GM21423 (cell line): ENCODE data around the gene CLCN4.

Experiments
- ATAC-seq: cut with Tn5 transposase; IDR thresholded peaks from one replicate; pipeline ENCODE4 v1.9.1; 2021; ENCODE audit warnings: mild to moderate bottlenecking, moderate library complexity; ENCODE audit not compliant: unreplicated experiment

CLCN4 gene

GRCh38 chrX:10165580-10166247 is 8.9 kb downstream of the CLCN4 start:
- ATAC-seq = no peak

- no peak for ATAC-seq
Measured at GRCh38 chrX:10166248-10166716, 9.5 kb downstream of the CLCN4 start.

GRCh38 chrX:10166731-10167151 is 10.0 kb downstream of the CLCN4 start:
- no peak for ATAC-seq

- peak; percentile 80 for ATAC-seq
Measured at GRCh38 chrX:10167573-10167972, 10.8 kb downstream of the CLCN4 start.

- ATAC-seq = no peak
Measured at GRCh38 chrX:10168226-10168625, 11.5 kb downstream of the CLCN4 start.

GRCh38 chrX:10169175-10169574 is 12.4 kb downstream of the CLCN4 start:
- ATAC-seq = no peak

GRCh38 chrX:10171249-10171648 is 14.5 kb downstream of the CLCN4 start:
- no peak for ATAC-seq

GRCh38 chrX:10172877-10173276 is 16.1 kb downstream of the CLCN4 start:
- no peak for ATAC-seq

- ATAC-seq = no peak
Measured at GRCh38 chrX:10173331-10173900, 16.6 kb downstream of the CLCN4 start.

GRCh38 chrX:10174051-10174450 is 17.3 kb downstream of the CLCN4 start:
- no peak for ATAC-seq

GRCh38 chrX:10174810-10175209 is 18.0 kb downstream of the CLCN4 start:
- no peak for ATAC-seq

- ATAC-seq = no peak
Measured at GRCh38 chrX:10175319-10175871, 18.6 kb downstream of the CLCN4 start.

GRCh38 chrX:10176121-10177003 is 19.6 kb downstream of the CLCN4 start:
- no peak for ATAC-seq

GRCh38 chrX:10177004-10177396 is 20.2 kb downstream of the CLCN4 start:
- no peak for ATAC-seq

- no peak for ATAC-seq
Measured at GRCh38 chrX:10177601-10178000, 20.8 kb downstream of the CLCN4 start.

GRCh38 chrX:10178866-10179463 is 22.2 kb downstream of the CLCN4 start:
- ATAC-seq = no peak

- ATAC-seq = no peak
Measured at GRCh38 chrX:10183760-10184159, 27.0 kb downstream of the CLCN4 start.

- no peak for ATAC-seq
Measured at GRCh38 chrX:10184411-10184810, 27.6 kb downstream of the CLCN4 start.

GRCh38 chrX:10186355-10186754 is 29.6 kb downstream of the CLCN4 start:
- no peak for ATAC-seq

GRCh38 chrX:10187421-10187820 is 30.6 kb downstream of the CLCN4 start:
- ATAC-seq = no peak
